Measurements from ENCODE around the gene EML4.

Gene EML4

GRCh38 chr2:42243297-42243696, 74.1 kb downstream of the EML4 start:
- Histone ChIP-seq H3K4me3 (ENCODE audit: low read depth, low read length) (no peak overlapping the region), H3K9me3 (ENCODE audit: severe bottlenecking) (no peaks in the 10 kb centered on the region), H3K36me3 (peaks cover 10% of the 10 kb centered on the region), H3K27ac (no peak overlapping the region), H3K27me3 (ENCODE audit: insufficient read depth, low read depth, severe bottlenecking) (no peaks in the 10 kb centered on the region)
- no peak for TF ChIP-seq CTCF (IDR thresholded peaks at IDR 0.05; ENCODE audit: low read depth, low read length)
- DNase-seq = no peak

GRCh38 chr2:42244520-42244919, 75.4 kb downstream of the EML4 start:
- DNase-seq = no peak
- Histone ChIP-seq H3K36me3 (peaks cover 10% of the 10 kb centered on the region), H3K27me3 (ENCODE audit: insufficient read depth, low read depth, severe bottlenecking) (no peaks in the 10 kb centered on the region), H3K9me3 (ENCODE audit: severe bottlenecking) (no peaks in the 10 kb centered on the region), H3K27ac (no peak overlapping the region), H3K4me3 (ENCODE audit: low read depth, low read length) (no peak overlapping the region)
- TF ChIP-seq CTCF (IDR thresholded peaks at IDR 0.05; ENCODE audit: low read depth, low read length) = no peak

- Histone ChIP-seq H3K4me3 (ENCODE audit: low read depth, low read length) (no peak overlapping the region), H3K9me3 (ENCODE audit: severe bottlenecking) (no peaks in the 10 kb centered on the region), H3K36me3 (peaks cover 10% of the 10 kb centered on the region), H3K27ac (no peak overlapping the region), H3K27me3 (ENCODE audit: insufficient read depth, low read depth, severe bottlenecking) (no peaks in the 10 kb centered on the region)
- TF ChIP-seq CTCF (IDR thresholded peaks at IDR 0.05; ENCODE audit: low read depth, low read length) = no peak
- DNase-seq = no peak
These were observed 76.2 kb downstream of the EML4 start for GRCh38 chr2:42245396-42245795.

- no peak for DNase-seq
- H3K36me3 ChIP-seq = peaks cover 10% of the 10 kb centered on the region
- TF ChIP-seq CTCF (IDR thresholded peaks at IDR 0.05; ENCODE audit: low read depth, low read length) = no peak
These were observed 77.4 kb downstream of the EML4 start for GRCh38 chr2:42246562-42246961.

GRCh38 chr2:42248846-42249245, 79.7 kb downstream of the EML4 start:
- DNase-seq = no peak
- Histone ChIP-seq H3K27ac (no peak overlapping the region), H3K36me3 (peaks cover 10% of the 10 kb centered on the region), H3K4me3 (ENCODE audit: low read depth, low read length) (no peak overlapping the region), H3K27me3 (ENCODE audit: insufficient read depth, low read depth, severe bottlenecking) (no peaks in the 10 kb centered on the region), H3K9me3 (ENCODE audit: severe bottlenecking) (no peaks in the 10 kb centered on the region)
- no peak for TF ChIP-seq CTCF (IDR thresholded peaks at IDR 0.05; ENCODE audit: low read depth, low read length)

More at GRCh38 chr2:42246562-42246961, 77.4 kb downstream of the EML4 start:
- no peaks in the 10 kb centered on the region for H3K27me3 ChIP-seq (ENCODE audit: insufficient read depth, low read depth, severe bottlenecking)
- no peak overlapping the region for H3K27ac ChIP-seq
- H3K9me3 ChIP-seq (ENCODE audit: severe bottlenecking) = no peaks in the 10 kb centered on the region
- H3K4me3 ChIP-seq (ENCODE audit: low read depth, low read length) = no peak overlapping the region

GRCh38 chr2:42249284-42249683, 80.1 kb downstream of the EML4 start:
- no peaks in the 10 kb centered on the region for H3K9me3 ChIP-seq (ENCODE audit: severe bottlenecking)
- TF ChIP-seq CTCF (IDR thresholded peaks at IDR 0.05; ENCODE audit: low read depth, low read length) = no peak
- no peak overlapping the region for H3K4me3 ChIP-seq (ENCODE audit: low read depth, low read length)
- DNase-seq = no peak
- H3K27me3 ChIP-seq (ENCODE audit: insufficient read depth, low read depth, severe bottlenecking) = no peaks in the 10 kb centered on the region
- peaks cover 10% of the 10 kb centered on the region for H3K36me3 ChIP-seq
- H3K27ac ChIP-seq = no peak overlapping the region
